ENCODE results near the gene FAR2. TPM values are rescaled to one million over a fixed set of nuclear protein-coding genes. Genes with fewer than 3 reads are reported as not detected.

Gene FAR2
- total RNA-seq, 2 experiments from 2014 or later, result 0.73 TPM; not detected in 1

DNA sequence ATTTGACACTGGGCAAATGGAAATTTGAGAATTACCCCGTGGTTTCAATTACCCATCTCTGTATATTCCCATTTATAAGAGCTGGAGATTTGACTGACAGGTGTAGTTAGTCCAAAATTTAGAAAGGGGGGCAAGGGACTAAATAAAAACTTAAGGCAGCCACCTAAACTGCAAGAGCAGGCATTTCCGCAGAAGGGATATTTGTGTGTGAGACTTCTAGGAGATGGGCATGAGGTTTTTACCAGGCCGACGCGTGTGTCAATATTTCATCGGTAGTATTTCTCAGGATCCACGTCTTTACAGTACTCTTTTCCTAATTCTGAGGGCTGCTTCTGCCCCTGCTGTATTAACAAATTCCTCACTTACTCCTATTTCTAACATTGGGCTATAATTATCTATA, 1.4 kb downstream of the FAR2 start:
- no peaks in the 10 kb centered on the region for H3K79me2 ChIP-seq (ENCODE audit: insufficient read depth, low read depth, low read length)
- no peaks in the 10 kb centered on the region for H3K9me2 ChIP-seq (ENCODE audit: insufficient read depth, low read length)
- POLR2A ChIA-PET, result no interaction called here
- no peak for DNase-seq (ENCODE audit: low spot score)
- no peak overlapping the region for H3K4me2 ChIP-seq (ENCODE audit: low read length)
- no peak overlapping the region for H2AFZ ChIP-seq (ENCODE audit: low read length)
- H3K4me1 ChIP-seq (ENCODE audit: insufficient read depth, low read length, poor library complexity, severe bottlenecking), result peaks cover 27% of the 10 kb centered on the region
- H3K4me3 ChIP-seq (ENCODE audit: low read depth, low read length, poor library complexity, severe bottlenecking), result no peak overlapping the region
- no peak overlapping the region for H3K27ac ChIP-seq (ENCODE audit: low read depth, low read length, poor library complexity, severe bottlenecking)
- H3K36me3 ChIP-seq (ENCODE audit: insufficient read depth, low read length), result no peaks in the 10 kb centered on the region
- H3K9me3 ChIP-seq (ENCODE audit: low read length), result no peaks in the 10 kb centered on the region
- TF ChIP-seq, protein P1, sequence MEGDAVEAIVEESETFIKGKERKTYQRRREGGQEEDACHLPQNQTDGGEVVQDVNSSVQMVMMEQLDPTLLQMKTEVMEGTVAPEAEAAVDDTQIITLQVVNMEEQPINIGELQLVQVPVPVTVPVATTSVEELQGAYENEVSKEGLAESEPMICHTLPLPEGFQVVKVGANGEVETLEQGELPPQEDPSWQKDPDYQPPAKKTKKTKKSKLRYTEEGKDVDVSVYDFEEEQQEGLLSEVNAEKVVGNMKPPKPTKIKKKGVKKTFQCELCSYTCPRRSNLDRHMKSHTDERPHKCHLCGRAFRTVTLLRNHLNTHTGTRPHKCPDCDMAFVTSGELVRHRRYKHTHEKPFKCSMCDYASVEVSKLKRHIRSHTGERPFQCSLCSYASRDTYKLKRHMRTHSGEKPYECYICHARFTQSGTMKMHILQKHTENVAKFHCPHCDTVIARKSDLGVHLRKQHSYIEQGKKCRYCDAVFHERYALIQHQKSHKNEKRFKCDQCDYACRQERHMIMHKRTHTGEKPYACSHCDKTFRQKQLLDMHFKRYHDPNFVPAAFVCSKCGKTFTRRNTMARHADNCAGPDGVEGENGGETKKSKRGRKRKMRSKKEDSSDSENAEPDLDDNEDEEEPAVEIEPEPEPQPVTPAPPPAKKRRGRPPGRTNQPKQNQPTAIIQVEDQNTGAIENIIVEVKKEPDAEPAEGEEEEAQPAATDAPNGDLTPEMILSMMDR (conservative IDR thresholded peaks at IDR 0.05; ENCODE audit: low read length), result no peak
- no peak for TF ChIP-seq EZH2phosphoT487 (IDR thresholded peaks at IDR 0.05; ENCODE audit: borderline replicate concordance, low read depth, low read length)
- no TSS peak for BruUV-seq (replicated peaks)
- H4K20me1 ChIP-seq (ENCODE audit: insufficient read depth, low read length), result no peaks in the 10 kb centered on the region
- CTCF ChIA-PET (ENCODE audit: unreplicated experiment), result no interaction called here
- intact Hi-C loops (cut with micrococcal nuclease; ENCODE audit: unreplicated experiment), result no loop called here

DNA sequence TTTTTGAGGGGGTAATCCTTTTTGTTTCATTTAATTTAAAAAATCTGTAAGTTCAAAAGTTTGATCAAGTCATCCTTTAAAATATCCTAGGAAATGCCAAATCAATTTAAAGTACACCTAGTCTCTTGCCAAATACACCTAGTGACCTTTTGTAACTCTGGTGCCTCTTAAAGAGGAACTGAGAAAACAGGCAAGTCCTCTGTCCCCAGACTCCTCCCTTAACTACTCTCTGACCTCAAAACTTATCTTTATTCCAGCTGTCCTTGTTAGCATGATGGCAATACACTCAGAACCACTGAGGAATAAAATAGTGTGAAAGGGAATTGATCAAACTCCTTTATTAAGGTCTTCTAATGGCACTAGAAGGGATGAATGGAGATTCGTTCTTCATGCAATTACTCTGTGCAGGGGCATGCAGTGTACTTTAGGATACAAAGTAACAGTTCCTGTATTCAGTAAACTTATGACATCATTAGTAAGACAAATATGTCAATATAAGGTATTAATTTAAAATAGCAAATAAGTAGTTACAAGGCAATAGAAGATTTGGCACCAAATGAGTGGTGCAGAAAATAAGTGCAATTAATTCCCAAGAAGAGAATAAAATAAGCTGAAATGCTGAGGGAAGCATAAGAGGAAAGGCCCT, 3.3 kb downstream of the FAR2 start:
- Histone ChIP-seq H4K20me1 (ENCODE audit: insufficient read depth, low read length) (no peaks in the 10 kb centered on the region), H3K27ac (ENCODE audit: low read depth, low read length, poor library complexity, severe bottlenecking) (peak overlapping the region; percentile 14), H3K9me2 (ENCODE audit: insufficient read depth, low read length) (no peaks in the 10 kb centered on the region), H3K4me1 (ENCODE audit: insufficient read depth, low read length, poor library complexity, severe bottlenecking) (peaks cover 27% of the 10 kb centered on the region), H3K79me2 (ENCODE audit: insufficient read depth, low read depth, low read length) (no peaks in the 10 kb centered on the region), H3K36me3 (ENCODE audit: insufficient read depth, low read length) (no peaks in the 10 kb centered on the region), H2AFZ (ENCODE audit: low read length) (peak overlapping the region; percentile 52; the same call in 1 of the 2 replicates), H3K4me2 (ENCODE audit: low read length) (peak overlapping the region; percentile 37), H3K9me3 (ENCODE audit: low read length) (no peaks in the 10 kb centered on the region), H3K4me3 (ENCODE audit: low read depth, low read length, poor library complexity, severe bottlenecking) (no peak overlapping the region)
- POLR2A ChIA-PET, result no interaction called here
- intact Hi-C loops (cut with micrococcal nuclease; ENCODE audit: unreplicated experiment), result no loop called here
- CTCF ChIA-PET (ENCODE audit: unreplicated experiment), result no interaction called here
- TF ChIP-seq EZH2phosphoT487 (IDR thresholded peaks at IDR 0.05; ENCODE audit: borderline replicate concordance, low read depth, low read length), result no peak
- TF ChIP-seq, protein P1 (conservative IDR thresholded peaks at IDR 0.05; ENCODE audit: low read length), result no peak
- DNase-seq (ENCODE audit: low spot score), result peak; percentile 64
- no TSS peak for BruUV-seq (replicated peaks)

DNA sequence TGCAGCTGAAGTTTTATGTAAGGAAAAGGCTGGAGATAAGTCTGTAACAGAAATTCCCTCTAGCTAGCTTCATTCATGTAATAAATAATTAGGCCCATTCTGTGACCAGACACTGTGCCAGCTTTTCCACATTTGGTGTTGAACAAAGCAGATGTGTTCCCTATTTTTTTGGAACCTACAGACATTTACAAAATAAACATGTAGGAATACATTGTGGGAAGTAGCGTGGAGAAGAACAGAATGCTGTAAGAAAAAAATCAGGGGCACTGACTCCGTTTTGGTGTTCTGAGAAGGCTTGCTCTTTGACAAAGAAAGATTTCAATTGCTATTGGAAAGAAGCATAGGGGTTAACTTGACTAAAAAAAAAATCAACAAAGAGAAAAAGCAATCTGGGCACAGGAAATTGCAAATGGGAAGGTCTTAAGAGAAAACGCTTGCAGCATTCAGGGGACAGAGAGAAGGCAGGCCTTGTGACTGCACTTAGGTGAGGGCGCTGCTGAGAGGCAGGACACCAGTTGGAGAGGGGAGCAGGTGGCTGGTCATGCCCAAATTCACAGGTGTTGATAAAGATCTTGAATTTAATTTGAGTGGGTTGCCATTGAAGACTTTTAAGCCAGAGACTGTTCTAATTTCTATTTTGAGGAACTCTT, 4.0 kb downstream of the FAR2 start:
- H3K79me2 ChIP-seq (ENCODE audit: insufficient read depth, low read depth, low read length), result no peaks in the 10 kb centered on the region
- POLR2A ChIA-PET, result interaction anchor here (1.2 kb wide), 1 partner anchor 10 kb away, joined by 6 read pairs; no protein-coding TSS in a partner anchor
- peak; percentile 53 for DNase-seq (ENCODE audit: low spot score)
- intact Hi-C loops (cut with micrococcal nuclease; ENCODE audit: unreplicated experiment), result no loop called here
- peak overlapping the region; percentile 37; the same call in 1 of the 2 replicates for H3K4me2 ChIP-seq (ENCODE audit: low read length)
- H3K27ac ChIP-seq (ENCODE audit: low read depth, low read length, poor library complexity, severe bottlenecking), result peak overlapping the region; percentile 14
- no peaks in the 10 kb centered on the region for H3K9me2 ChIP-seq (ENCODE audit: insufficient read depth, low read length)
- BruUV-seq (replicated peaks), result no TSS peak
- no peaks in the 10 kb centered on the region for H4K20me1 ChIP-seq (ENCODE audit: insufficient read depth, low read length)
- peaks cover 27% of the 10 kb centered on the region for H3K4me1 ChIP-seq (ENCODE audit: insufficient read depth, low read length, poor library complexity, severe bottlenecking)
- no peaks in the 10 kb centered on the region for H3K36me3 ChIP-seq (ENCODE audit: insufficient read depth, low read length)
- peak overlapping the region; percentile 52; the same call in 1 of the 2 replicates for H2AFZ ChIP-seq (ENCODE audit: low read length)
- CTCF ChIA-PET (ENCODE audit: unreplicated experiment), result no interaction called here
- TF ChIP-seq EZH2phosphoT487 (IDR thresholded peaks at IDR 0.05; ENCODE audit: borderline replicate concordance, low read depth, low read length), result no peak
- TF ChIP-seq, protein P1 (conservative IDR thresholded peaks at IDR 0.05; ENCODE audit: low read length), result peak; percentile 44
- no peaks in the 10 kb centered on the region for H3K9me3 ChIP-seq (ENCODE audit: low read length)
- H3K4me3 ChIP-seq (ENCODE audit: low read depth, low read length, poor library complexity, severe bottlenecking), result no peak overlapping the region
